Measurements from ENCODE around the gene HS6ST3.

GRCh38 chr13:96417939-96418685 lies 328.2 kb downstream of the HS6ST3 start:
- no peak for TF ChIP-seq GABPB1 (CRISPR knock-in tag; IDR thresholded peaks at IDR 0.05)
- no peak for TF ChIP-seq POLR2A (conservative IDR thresholded peaks at IDR 0.05)
